Neural progenitor cell (in vitro differentiated cells): ENCODE measurements around the gene TMEM109. TPM values are rescaled to one million over a fixed set of nuclear protein-coding genes. Genes with fewer than 3 reads are reported as not detected.

Source experiments
- DNase-seq: peaks from one replicate; pipeline ENCODE4 v3.0.0-alpha.2; 2016; ENCODE audit warnings: low spot score
- H2AFZ ChIP-seq: fragments of 200-600 bp; sonication (generic); replicated peaks from 2 replicates; pipeline ENCODE4 v1.6.1; 2016; ENCODE audit warnings: antibody characterized with exemption
- H3F3A ChIP-seq: fragments of 200-600 bp; sonication (generic); 2 replicates; pipeline ENCODE4 v1.6.1; 2016; ENCODE audit warnings: antibody characterized with exemption, low read depth
- H3K27ac ChIP-seq: fragments of 200-600 bp; sonication (generic); 2 replicates; pipeline ENCODE4 v1.5.1; 2016; ENCODE audit warnings: mild to moderate bottlenecking
- H3K27me3 ChIP-seq: fragments of 200-600 bp; sonication (generic); 2 replicates; pipeline ENCODE4 v1.6.1; 2016; ENCODE audit warnings: mild to moderate bottlenecking, moderate library complexity
- H3K36me3 ChIP-seq: fragments of 200-600 bp; sonication (generic); 2 replicates; pipeline ENCODE4 v1.5.1; 2016
- H3K4me1 ChIP-seq: fragments of 200-600 bp; sonication (generic); 2 replicates; pipeline ENCODE4 v1.6.1; 2016; ENCODE audit warnings: mixed run types
- H3K4me2 ChIP-seq: fragments of 200-600 bp; sonication (generic); 2 replicates; pipeline ENCODE4 v1.6.1; 2016
- H3K4me3 ChIP-seq: fragments of 200-600 bp; sonication (generic); 2 replicates; pipeline ENCODE4 v1.5.1; 2016
- H3K79me2 ChIP-seq: fragments of 200-600 bp; sonication (generic); 2 replicates; pipeline ENCODE4 v1.6.1; 2016; ENCODE audit warnings: low read depth
- H3K9ac ChIP-seq: fragments of 200-600 bp; sonication (generic); 2 replicates; pipeline ENCODE4 v1.6.1; 2016
- H3K9me3 ChIP-seq: fragments of 200-600 bp; sonication (generic); 2 replicates; pipeline ENCODE4 v1.5.1; 2016; ENCODE audit warnings: low read depth
- H4K20me1 ChIP-seq: fragments of 200-600 bp; sonication (generic); 2 replicates; pipeline ENCODE4 v1.6.1; 2016; ENCODE audit warnings: low read depth
- H3K27ac Mint-ChIP-seq: 3 replicates; pipeline ENCODE4 v1.8.0; 2021; ENCODE audit warnings: mixed read lengths
- H3K27me3 Mint-ChIP-seq: 2 replicates; pipeline ENCODE4 v1.8.0; 2022; ENCODE audit warnings: low read depth, mild to moderate bottlenecking, inconsistent platforms, moderate library complexity, mixed read lengths; ENCODE audit not compliant: insufficient read depth
- H3K36me3 Mint-ChIP-seq: 3 replicates; pipeline ENCODE4 v1.8.0; 2021; ENCODE audit warnings: mixed read lengths
- H3K4me1 Mint-ChIP-seq: 3 replicates; pipeline ENCODE4 v1.8.0; 2021; ENCODE audit warnings: mixed read lengths
- H3K4me3 Mint-ChIP-seq: 3 replicates; pipeline ENCODE4 v1.8.0; 2021; ENCODE audit warnings: mild to moderate bottlenecking, moderate library complexity, mixed read lengths
- H3K9me3 Mint-ChIP-seq: 3 replicates; pipeline ENCODE4 v1.8.0; 2020; ENCODE audit warnings: mixed read lengths
- EZH2 ChIP-seq: fragments of 200-600 bp; sonication (generic); IDR thresholded peaks from 2 replicates; pipeline ENCODE4 v1.6.1; 2017; ENCODE audit warnings: antibody characterized with exemption, mild to moderate bottlenecking, moderate library complexity
- EZH2phosphoT487 ChIP-seq: fragments of 200-600 bp; sonication (generic); IDR thresholded peaks from 2 replicates; pipeline ENCODE4 v1.6.1; 2017; ENCODE audit warnings: antibody characterized with exemption
- total RNA-seq: library from RNA; depleted of rRNA; stranded (reverse); fragments of >200 nt; gene quantifications from 2 replicates; pipeline ENCODE4 v1.2.3, GENCODE V29; 2015; ENCODE audit warnings: low replicate concordance
- TF ChIP-seq, protein P1 (sequence below): fragments of 200-600 bp; sonication (generic); IDR thresholded peaks from 2 replicates; pipeline ENCODE4 v1.5.1; 2017; ENCODE audit warnings: antibody characterized with exemption, mild to moderate bottlenecking

Gene TMEM109
- total RNA-seq, 1 donor from 2014 or later = 22.4 TPM

DNA sequence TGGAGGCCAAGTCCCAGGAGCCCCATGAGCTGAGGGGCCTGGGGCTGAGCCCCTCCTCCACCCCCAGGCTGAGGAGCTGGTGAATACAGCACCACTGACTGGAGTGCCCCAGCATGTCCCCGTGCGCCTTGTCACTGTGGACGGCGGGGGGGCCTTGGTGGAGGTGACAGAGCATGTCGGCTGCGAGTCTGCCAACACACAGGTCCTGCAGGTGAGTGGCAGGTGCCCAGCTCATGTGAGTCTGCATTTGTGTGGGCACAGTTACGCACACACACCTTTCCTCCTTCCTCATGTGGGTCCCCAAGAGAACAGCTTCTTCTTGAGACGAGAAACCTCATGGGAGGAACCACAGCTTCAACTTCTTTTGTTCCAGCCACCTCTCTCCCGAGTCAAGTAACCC, 18.0 kb downstream of the TMEM109 start:
- no peak overlapping the region for H3K4me3 Mint-ChIP-seq
- Histone ChIP-seq H3K4me1 (peaks cover 8% of the 10 kb centered on the region), H3K9me3 (no peaks in the 10 kb centered on the region), H3K27ac (no peak overlapping the region), H4K20me1 (peaks cover 20% of the 10 kb centered on the region), H3K79me2 (no peaks in the 10 kb centered on the region), H3K9ac (no peak overlapping the region), H3F3A (peaks cover 4% of the 10 kb centered on the region), H3K36me3 (no peaks in the 10 kb centered on the region), H3K4me3 (no peak overlapping the region), H3K4me2 (no peak overlapping the region), H2AFZ (no peak overlapping the region), H3K27me3 (no peaks in the 10 kb centered on the region)
- peaks cover 16% of the 10 kb centered on the region for H3K4me1 Mint-ChIP-seq
- TF ChIP-seq EZH2phosphoT487 (no peak), EZH2 (no peak)
- H3K9me3 Mint-ChIP-seq = no peaks in the 10 kb centered on the region
- H3K27ac Mint-ChIP-seq = no peak overlapping the region
- no peak for DNase-seq
- peaks cover 3% of the 10 kb centered on the region for H3K27me3 Mint-ChIP-seq
- H3K36me3 Mint-ChIP-seq = peaks cover 20% of the 10 kb centered on the region

DNA sequence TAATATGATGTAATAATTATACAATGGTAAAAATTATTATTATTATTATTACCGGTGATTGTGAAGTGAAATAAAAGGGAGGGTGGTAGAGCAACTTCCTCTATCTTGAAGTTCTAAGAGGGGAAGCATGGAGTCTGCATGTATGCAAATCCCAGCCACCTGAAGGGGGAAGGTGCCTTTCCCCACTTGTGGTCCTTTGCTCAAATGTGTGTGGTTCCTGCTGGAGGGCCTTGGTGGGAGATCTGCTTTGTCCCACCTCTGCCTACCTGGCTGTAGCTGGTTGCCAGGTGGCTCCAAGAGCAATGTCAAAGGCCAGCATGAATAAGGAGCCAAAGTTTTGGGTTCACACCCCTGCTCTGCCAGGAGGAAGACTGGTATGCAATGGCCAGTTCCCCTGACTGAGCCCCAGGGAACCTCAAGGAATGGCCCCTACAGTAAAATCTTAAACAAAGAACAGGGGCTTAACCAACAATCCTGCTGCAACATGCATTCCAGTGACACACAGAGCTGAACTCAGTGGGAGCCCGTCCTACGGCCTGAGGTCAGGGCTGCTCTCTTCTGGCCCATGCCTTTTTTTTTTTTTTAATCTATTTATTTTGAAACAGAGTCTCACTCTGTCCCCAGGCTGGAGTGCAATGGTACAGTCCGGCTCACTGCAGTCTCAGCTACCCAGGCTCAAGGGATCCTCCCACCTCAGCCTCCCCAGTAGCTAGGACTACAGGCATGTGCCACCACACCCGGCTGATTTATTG, 18.8 kb downstream of the TMEM109 start:
- no peaks in the 10 kb centered on the region for H3K9me3 ChIP-seq
- H3K36me3 ChIP-seq = no peaks in the 10 kb centered on the region
- H3K9ac ChIP-seq = no peak overlapping the region
- H2AFZ ChIP-seq = no peak overlapping the region
- H3K27me3 ChIP-seq = no peaks in the 10 kb centered on the region
- H3K27ac ChIP-seq = no peak overlapping the region
- peak overlapping the region; percentile 47 for H3K4me2 ChIP-seq
- peaks cover 8% of the 10 kb centered on the region for H3K4me1 ChIP-seq
- H3F3A ChIP-seq = peaks cover 4% of the 10 kb centered on the region
- H3K9me3 Mint-ChIP-seq = no peaks in the 10 kb centered on the region
- peak; percentile 79 for DNase-seq
- peaks cover 22% of the 10 kb centered on the region for H3K36me3 Mint-ChIP-seq
- no peak overlapping the region for H3K4me3 Mint-ChIP-seq
- H3K27ac Mint-ChIP-seq = no peak overlapping the region
- H3K79me2 ChIP-seq = no peaks in the 10 kb centered on the region
- H3K4me1 Mint-ChIP-seq = peaks cover 14% of the 10 kb centered on the region
- H3K4me3 ChIP-seq = no peak overlapping the region
- H4K20me1 ChIP-seq = peaks cover 15% of the 10 kb centered on the region
- H3K27me3 Mint-ChIP-seq = peaks cover 5% of the 10 kb centered on the region
- TF ChIP-seq EZH2 = no peak
- TF ChIP-seq, protein P1, sequence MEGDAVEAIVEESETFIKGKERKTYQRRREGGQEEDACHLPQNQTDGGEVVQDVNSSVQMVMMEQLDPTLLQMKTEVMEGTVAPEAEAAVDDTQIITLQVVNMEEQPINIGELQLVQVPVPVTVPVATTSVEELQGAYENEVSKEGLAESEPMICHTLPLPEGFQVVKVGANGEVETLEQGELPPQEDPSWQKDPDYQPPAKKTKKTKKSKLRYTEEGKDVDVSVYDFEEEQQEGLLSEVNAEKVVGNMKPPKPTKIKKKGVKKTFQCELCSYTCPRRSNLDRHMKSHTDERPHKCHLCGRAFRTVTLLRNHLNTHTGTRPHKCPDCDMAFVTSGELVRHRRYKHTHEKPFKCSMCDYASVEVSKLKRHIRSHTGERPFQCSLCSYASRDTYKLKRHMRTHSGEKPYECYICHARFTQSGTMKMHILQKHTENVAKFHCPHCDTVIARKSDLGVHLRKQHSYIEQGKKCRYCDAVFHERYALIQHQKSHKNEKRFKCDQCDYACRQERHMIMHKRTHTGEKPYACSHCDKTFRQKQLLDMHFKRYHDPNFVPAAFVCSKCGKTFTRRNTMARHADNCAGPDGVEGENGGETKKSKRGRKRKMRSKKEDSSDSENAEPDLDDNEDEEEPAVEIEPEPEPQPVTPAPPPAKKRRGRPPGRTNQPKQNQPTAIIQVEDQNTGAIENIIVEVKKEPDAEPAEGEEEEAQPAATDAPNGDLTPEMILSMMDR = no peak
- TF ChIP-seq EZH2phosphoT487 = no peak

DNA sequence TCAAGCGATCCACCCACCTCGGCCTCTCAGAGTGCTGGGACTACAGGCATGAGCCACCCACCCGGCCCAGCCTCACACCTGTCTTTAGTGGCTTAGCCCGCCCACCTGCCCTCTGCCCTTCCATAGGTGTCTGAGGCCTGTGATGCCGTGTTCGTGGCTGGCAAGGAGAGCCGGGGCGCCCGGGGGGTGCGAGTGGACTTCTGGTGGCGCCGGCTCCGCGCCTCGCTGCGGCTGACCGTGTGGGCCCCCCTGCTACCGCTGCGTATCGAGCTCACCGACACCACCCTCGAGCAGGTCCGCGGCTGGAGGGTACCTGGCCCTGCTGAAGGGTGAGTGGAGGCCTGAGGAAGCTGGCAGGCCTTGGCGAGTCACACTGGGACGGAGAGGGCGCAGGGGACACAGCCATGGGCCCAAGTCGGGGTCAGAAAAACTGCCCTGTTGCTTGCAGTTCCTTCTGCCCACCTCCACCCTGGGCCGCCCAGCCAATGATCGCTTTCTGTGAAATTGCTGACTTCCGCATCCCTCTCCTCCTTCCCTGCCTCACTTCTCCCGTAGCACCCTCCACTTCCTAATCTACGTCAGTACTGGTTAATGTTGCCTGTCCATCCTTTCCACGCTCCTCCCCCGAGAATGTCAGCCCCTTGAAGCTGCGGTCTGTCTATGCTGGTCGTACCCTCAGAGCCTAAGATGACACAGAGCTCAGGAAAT, 19.6 kb downstream of the TMEM109 start:
- no peaks in the 10 kb centered on the region for H3K27me3 ChIP-seq
- TF ChIP-seq, protein P1 = no peak
- TF ChIP-seq EZH2 (no peak), EZH2phosphoT487 (no peak)
- Mint-ChIP-seq H3K9me3 (no peaks in the 10 kb centered on the region), H3K36me3 (peaks cover 20% of the 10 kb centered on the region), H3K27ac (peak overlapping the region; percentile 87), H3K4me3 (no peak overlapping the region), H3K27me3 (peaks cover 5% of the 10 kb centered on the region), H3K4me1 (peaks cover 14% of the 10 kb centered on the region)
- no peaks in the 10 kb centered on the region for H3K36me3 ChIP-seq
- H3K4me1 ChIP-seq = peaks cover 8% of the 10 kb centered on the region
- DNase-seq = no peak
- H3K9ac ChIP-seq = no peak overlapping the region
- H3K4me3 ChIP-seq = no peak overlapping the region
- no peak overlapping the region for H2AFZ ChIP-seq
- H3K9me3 ChIP-seq = no peaks in the 10 kb centered on the region
- peaks cover 15% of the 10 kb centered on the region for H4K20me1 ChIP-seq
- H3K4me2 ChIP-seq = no peak overlapping the region
- no peak overlapping the region for H3K27ac ChIP-seq
- no peaks in the 10 kb centered on the region for H3K79me2 ChIP-seq
- H3F3A ChIP-seq = peaks cover 4% of the 10 kb centered on the region
